ENCODE results near the gene KNCN.

DNA sequence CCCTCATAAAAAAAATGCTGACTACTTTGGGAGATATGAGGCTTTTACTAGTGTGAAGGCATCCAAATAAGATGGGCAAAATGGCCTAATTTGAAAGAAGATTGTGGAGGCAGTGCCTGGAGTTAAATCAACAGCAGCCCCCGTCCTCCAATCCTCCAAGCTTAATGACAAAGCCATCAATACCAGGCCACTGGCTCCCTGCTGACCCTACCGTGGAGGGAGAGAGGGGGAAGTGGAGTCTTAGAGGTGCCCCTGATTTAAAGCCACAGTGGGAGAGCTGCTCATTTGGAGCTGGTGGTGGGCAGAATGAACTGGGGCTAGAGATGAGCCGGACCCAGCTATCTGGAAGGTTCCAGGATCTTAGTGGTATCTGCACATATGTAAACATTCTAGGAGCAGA is 24.3 kb upstream of the KNCN start:
- TF ChIP-seq TAF1 (IDR thresholded peaks at IDR 0.05; ENCODE audit: borderline replicate concordance, insufficient read depth, low read length) (no peak), POLR2AphosphoS5 (IDR thresholded peaks at IDR 0.05; ENCODE audit: low read depth, low read length) (no peak), REST (IDR thresholded peaks at IDR 0.05; ENCODE audit: insufficient read depth in 1 of 2, low read depth in 2 of 2, low read length in 2 of 2) (no peak)
